Endothelial cell of umbilical vein (primary cell): ENCODE results near the gene ASF1A. TPM values are rescaled to one million over a fixed set of nuclear protein-coding genes. Genes with fewer than 3 reads are reported as not detected.

Experiments
- BruUV-seq: library from RNA; stranded (reverse); fragments of 400-500 nt; replicated peaks from 2 replicates; lab custom pipeline; 2021; lab: Mats Ljungman, UMichigan
- CTCF ChIA-PET: fragments of 300-600, 350-600 bp; sonication (Branson Sonifier 250); formaldehyde crosslinking; loops from one replicate; lab custom pipeline; 2021; ENCODE audit warnings: antibody characterized with exemption, inconsistent platforms; lab: Charles Lee
- POLR2A ChIA-PET: fragments of 300-600, 350-600 bp; sonication (Branson Sonifier 250); formaldehyde crosslinking; loops from one replicate; lab custom pipeline; 2021; ENCODE audit warnings: antibody characterized with exemption, inconsistent platforms; lab: Charles Lee
- DNase-seq: peaks from one replicate; pipeline ENCODE4 v3.0.0-alpha.2; 2011; ENCODE audit warnings: low read depth, low spot score
- FAIRE-seq: peaks from 2 replicates; lab custom pipeline; 2011; peaks lifted over from hg19 to GRCh38; lab: Jason Lieb, UNC
- H2AFZ ChIP-seq: 2 replicates; pipeline ENCODE4 v1.6.0; 2012; ENCODE audit warnings: low read depth, low read length, control low read depth, inconsistent platforms
- H3K27ac ChIP-seq: 2 replicates; pipeline ENCODE4 v1.5.1; 2011; ENCODE audit warnings: low read depth, mild to moderate bottlenecking, control low read depth, low read length, moderate library complexity; ENCODE audit not compliant: insufficient read depth
- H3K27me3 ChIP-seq, 2 experiments: 2 replicates each; pipeline versions ENCODE4 v1.6.0 to v1.6.1; 2011; ENCODE audit warnings: low read length in 2 of 2, mixed read lengths in 1 of 2; ENCODE audit not compliant: control insufficient read depth in 2 of 2, insufficient read depth in 2 of 2
- H3K36me3 ChIP-seq, 2 experiments: 2 replicates in 1 of 2; 3 replicates in 1 of 2; pipeline ENCODE4 v1.5.1; 2011; ENCODE audit warnings: low read length in 2 of 2, mild to moderate bottlenecking in 1 of 2, moderate library complexity in 1 of 2; ENCODE audit not compliant: control insufficient read depth in 2 of 2, insufficient read depth in 2 of 2; ENCODE audit errors: extremely low read depth in 1 of 2
- H3K4me1 ChIP-seq: 3 replicates; pipeline ENCODE4 v1.5.1; 2011; ENCODE audit warnings: mild to moderate bottlenecking, low read length; ENCODE audit not compliant: control insufficient read depth, insufficient read depth; ENCODE audit errors: extremely low read depth
- H3K4me2 ChIP-seq: 2 replicates; pipeline ENCODE4 v1.6.1; 2011; ENCODE audit warnings: low read length, control low read depth, mixed read lengths; ENCODE audit not compliant: insufficient read depth
- H3K4me3 ChIP-seq, 3 experiments: fragments of 200-600 bp in 1 of 3; sonication (generic), shearing (Covaris generic) in 1 of 3; replicated peaks in 1 of 3; 2 replicates each; pipeline ENCODE4 v1.5.1; 2011 to 2016; ENCODE audit warnings: control low read depth in 3 of 3, low read length in 3 of 3, mild to moderate bottlenecking in 2 of 3, inconsistent platforms in 1 of 3, low read depth in 1 of 3, moderate library complexity in 1 of 3; ENCODE audit not compliant: insufficient read depth in 1 of 3
- H3K79me2 ChIP-seq: 2 replicates; pipeline ENCODE4 v1.6.0; 2012; ENCODE audit warnings: low read length, inconsistent platforms; ENCODE audit not compliant: control insufficient read depth, insufficient read depth
- H3K9ac ChIP-seq: replicated peaks from 2 replicates; pipeline ENCODE3; 2011; ENCODE audit warnings: low read length, control low read depth; ENCODE audit not compliant: insufficient read depth; ENCODE audit errors: extremely low read depth
- H3K9me1 ChIP-seq: replicated peaks from 3 replicates; pipeline ENCODE4 v1.6.0; 2011; ENCODE audit warnings: mild to moderate bottlenecking, low read length; ENCODE audit not compliant: control insufficient read depth, insufficient read depth; ENCODE audit errors: extremely low read depth
- H3K9me3 ChIP-seq: replicated peaks from 2 replicates; pipeline ENCODE4 v1.5.1; 2012; ENCODE audit warnings: low read length, inconsistent platforms; ENCODE audit not compliant: control insufficient read depth, insufficient read depth
- H4K20me1 ChIP-seq: replicated peaks from 2 replicates; pipeline ENCODE3; 2011; ENCODE audit warnings: mild to moderate bottlenecking, low read length; ENCODE audit not compliant: control insufficient read depth, insufficient read depth; ENCODE audit errors: extremely low read depth
- EZH2 ChIP-seq: IDR thresholded peaks from 2 replicates; pipeline ENCODE4 v1.6.1; 2012; ENCODE audit warnings: borderline replicate concordance, low read depth, mild to moderate bottlenecking, moderate library complexity, low read length, inconsistent platforms; ENCODE audit not compliant: severe bottlenecking
- GATA2 ChIP-seq: IDR thresholded peaks from 2 replicates; pipeline ENCODE4 v1.7.0; 2011; ENCODE audit warnings: low read depth, mild to moderate bottlenecking, moderate library complexity, mixed read lengths, low read length; ENCODE audit not compliant: insufficient read length, insufficient read depth
- MAX ChIP-seq: IDR thresholded peaks from 2 replicates; pipeline ENCODE4 v1.6.1; 2011; ENCODE audit not compliant: insufficient read depth, insufficient read length
- POLR2A ChIP-seq: IDR thresholded peaks from 2 replicates; pipeline ENCODE4 v1.6.1; 2012; ENCODE audit warnings: low read depth, mild to moderate bottlenecking, control low read depth, low read length
- POLR2AphosphoS5 ChIP-seq: IDR thresholded peaks from 2 replicates; pipeline ENCODE4 v1.6.1; 2012; ENCODE audit warnings: low read depth, mild to moderate bottlenecking, control low read depth, low read length, moderate library complexity; ENCODE audit not compliant: insufficient read depth
- dilution Hi-C: fragments of 300-500 bp; cut with MboI; formaldehyde crosslinking; loops from one replicate; pipeline ENCODE4 v1.15.0; 2019; ENCODE audit warnings: low sequenced_read_pairs; ENCODE audit not compliant: extremely low pct_ligation_motif_present
- intact Hi-C: fragments of 100-400 bp; cut with micrococcal nuclease; formaldehyde crosslinking; loops from one replicate; pipeline ENCODE4 v1.10.0; 2022
- polyA plus RNA-seq, 4 experiments: library from polyadenylated mRNA; depleted of rRNA in 3 of 4; stranded (reverse) in 3 of 4; unstranded in 1 of 4; fragments of >200 nt; gene quantifications; 2 replicates each; pipeline versions ENCODE4 v1.2.1 to v1.2.3, GENCODE V29; 2011 to 2012; ENCODE audit warnings: missing spikeins in 1 of 4
- total RNA-seq: library from RNA; stranded (reverse); gene quantifications from 2 replicates; pipeline ENCODE4 v1.2.3, GENCODE V29; 2021
- TF ChIP-seq, protein P1 (sequence below), 2 donors: IDR thresholded peaks; 1 replicate in 1 of 2; 2 replicates in 1 of 2; pipeline ENCODE4 v1.5.1; 2011; ENCODE audit warnings: low read length in 2 of 2, mild to moderate bottlenecking in 2 of 2, moderate library complexity in 2 of 2, control low read depth in 1 of 2, inconsistent platforms in 1 of 2, low read depth in 1 of 2; ENCODE audit not compliant: insufficient read depth in 1 of 2; ENCODE audit errors: extremely low read depth in 1 of 2

ASF1A gene
- total and polyA plus RNA-seq, 2 donors (not counting 3 experiments of a cell fraction or from before 2014, with no cell fraction given), result 17.6 to 38.4 TPM

- dilution Hi-C loops, result no loop called here
- TF ChIP-seq, protein P1, sequence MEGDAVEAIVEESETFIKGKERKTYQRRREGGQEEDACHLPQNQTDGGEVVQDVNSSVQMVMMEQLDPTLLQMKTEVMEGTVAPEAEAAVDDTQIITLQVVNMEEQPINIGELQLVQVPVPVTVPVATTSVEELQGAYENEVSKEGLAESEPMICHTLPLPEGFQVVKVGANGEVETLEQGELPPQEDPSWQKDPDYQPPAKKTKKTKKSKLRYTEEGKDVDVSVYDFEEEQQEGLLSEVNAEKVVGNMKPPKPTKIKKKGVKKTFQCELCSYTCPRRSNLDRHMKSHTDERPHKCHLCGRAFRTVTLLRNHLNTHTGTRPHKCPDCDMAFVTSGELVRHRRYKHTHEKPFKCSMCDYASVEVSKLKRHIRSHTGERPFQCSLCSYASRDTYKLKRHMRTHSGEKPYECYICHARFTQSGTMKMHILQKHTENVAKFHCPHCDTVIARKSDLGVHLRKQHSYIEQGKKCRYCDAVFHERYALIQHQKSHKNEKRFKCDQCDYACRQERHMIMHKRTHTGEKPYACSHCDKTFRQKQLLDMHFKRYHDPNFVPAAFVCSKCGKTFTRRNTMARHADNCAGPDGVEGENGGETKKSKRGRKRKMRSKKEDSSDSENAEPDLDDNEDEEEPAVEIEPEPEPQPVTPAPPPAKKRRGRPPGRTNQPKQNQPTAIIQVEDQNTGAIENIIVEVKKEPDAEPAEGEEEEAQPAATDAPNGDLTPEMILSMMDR (IDR thresholded peaks at IDR 0.05; ENCODE audit: extremely low read depth in 1 of 2, insufficient read depth in 1 of 2, low read depth in 1 of 2, low read length in 2 of 2), result no peak
- TF ChIP-seq MAX (no peak), GATA2 (no peak), POLR2A (no peak), EZH2 (no peak), POLR2AphosphoS5 (no peak)
- peak overlapping the region; percentile 98 for H3K4me2 ChIP-seq
- H3K27me3 ChIP-seq, result no peaks in the 10 kb centered on the region
- no peaks in the 10 kb centered on the region for H3K9me3 ChIP-seq
- H2AFZ ChIP-seq, result peak overlapping the region; percentile 12
- peak overlapping the region; percentile 41 to 75 (median 64) for H3K4me3 ChIP-seq
- FAIRE-seq (peak; percentile 53), DNase-seq (peak; percentile 87)
- no peaks in the 10 kb centered on the region for H3K9me1 ChIP-seq
- H3K4me1 ChIP-seq, result peaks cover 18% of the 10 kb centered on the region
- H3K79me2 ChIP-seq, result peaks cover 50% of the 10 kb centered on the region
- peak overlapping the region; percentile 94 for H3K9ac ChIP-seq
- no peaks in the 10 kb centered on the region for H4K20me1 ChIP-seq
- intact Hi-C loops, result loop anchor here (2.0 to 10.0 kb wide), 2 partner anchors 92 to 1398 kb away; no protein-coding TSS in a partner anchor
- H3K27ac ChIP-seq, result peak overlapping the region; percentile 84
- no peaks in the 10 kb centered on the region for H3K36me3 ChIP-seq
- ChIA-PET POLR2A (no interaction called here), CTCF (interaction anchor here (0.9 to 2.2 kb wide), 7 partner anchors 9 to 242 kb away, joined by 3 to 9 read pairs (median 6); partner anchors contain the start of gene CEP85L)
- BruUV-seq, result no TSS peak
These were observed 717 bp upstream of the ASF1A start for GRCh38 chr6:118893064-118893806.
